T-cell (primary cell): ENCODE measurements around the gene WDR20. TPM values are rescaled to one million over a fixed set of nuclear protein-coding genes. Genes with fewer than 3 reads are reported as not detected.

Experiments used
- ATAC-seq, 4 experiments: fragments of 200-7000 bp in 3 of 4; fragments of 150-1000 bp in 1 of 4; cut with Tn5 transposase; replicated peaks in 1 of 4; 1 replicate in 3 of 4; 2 replicates in 1 of 4; pipeline ENCODE4 v1.10.0; 2021; ENCODE audit warnings: moderate library complexity in 3 of 4, mild to moderate bottlenecking in 2 of 4, moderate number of reproducible peaks in 1 of 4
- CTCF ChIA-PET, 2 donors: fragments of 300-600 bp; sonication (Branson Sonifier 250); formaldehyde crosslinking; loops; one replicate each; lab custom pipeline; 2022; ENCODE audit warnings: antibody characterized with exemption in 2 of 2; lab: Charles Lee
- POLR2A ChIA-PET, 2 donors: fragments of 300-600 bp; sonication (Branson Sonifier 250); formaldehyde crosslinking; loops; one replicate each; lab custom pipeline; 2022; ENCODE audit warnings: antibody characterized with exemption in 2 of 2; lab: Charles Lee
- DNase-seq, 35 experiments: peaks; one replicate each; pipeline versions ENCODE4 v3.0.0 to v3.0.0-alpha.2; 2013 to 2023
- H3K27ac ChIP-seq: one replicate; pipeline ENCODE4 v1.5.1; 2013; ENCODE audit warnings: low read length
- H3K27me3 ChIP-seq, 2 experiments: replicated peaks in 1 of 2; 1 replicate in 1 of 2; 2 replicates in 1 of 2; pipeline versions ENCODE4 v1.6.1 to v1.7.0; 2013; ENCODE audit warnings: low read length in 1 of 2, mixed read lengths in 1 of 2; ENCODE audit not compliant: control insufficient read depth in 2 of 2, insufficient read depth in 2 of 2; ENCODE audit errors: extremely low read depth in 1 of 2
- H3K36me3 ChIP-seq, 2 donors: 1 replicate in 1 of 2; 2 replicates in 1 of 2; pipeline versions ENCODE4 v1.6.1 to v1.7.0; 2013; ENCODE audit warnings: low read length in 1 of 2; ENCODE audit not compliant: control insufficient read depth in 2 of 2, insufficient read depth in 1 of 2; ENCODE audit errors: extremely low read depth in 1 of 2
- H3K4me1 ChIP-seq, 2 experiments: 1 replicate in 1 of 2; 2 replicates in 1 of 2; pipeline versions ENCODE4 v1.6.1 to v1.7.0; 2013; ENCODE audit warnings: low read length in 2 of 2, mixed read lengths in 1 of 2; ENCODE audit not compliant: insufficient read depth in 2 of 2, control insufficient read depth in 1 of 2; ENCODE audit errors: extremely low read depth in 1 of 2
- H3K4me3 ChIP-seq, 2 donors: 1 replicate in 1 of 2; 2 replicates in 1 of 2; pipeline versions ENCODE4 v1.5.1 to v1.7.0; 2013; ENCODE audit warnings: mild to moderate bottlenecking in 2 of 2, low read length in 1 of 2, moderate library complexity in 1 of 2; ENCODE audit not compliant: control insufficient read depth in 1 of 2; ENCODE audit errors: extremely low read depth in 1 of 2
- H3K9me3 ChIP-seq: 2 replicates; pipeline ENCODE4 v1.7.0; 2013
- H3K27ac Mint-ChIP-seq, 2 donors: one replicate each; pipeline ENCODE4 v1.8.0; 2020 to 2021; ENCODE audit warnings: mild to moderate bottlenecking in 2 of 2, mixed read lengths in 2 of 2
- H3K27me3 Mint-ChIP-seq, 2 donors: one replicate each; pipeline ENCODE4 v1.8.0; 2021 to 2022; ENCODE audit warnings: mixed read lengths in 2 of 2
- H3K36me3 Mint-ChIP-seq: one replicate; pipeline ENCODE4 v1.8.0; 2021; ENCODE audit warnings: mixed read lengths
- H3K4me1 Mint-ChIP-seq, 3 donors: one replicate each; pipeline ENCODE4 v1.8.0; 2020 to 2022; ENCODE audit warnings: mixed read lengths in 3 of 3, mild to moderate bottlenecking in 1 of 3
- H3K4me3 Mint-ChIP-seq, 3 donors: one replicate each; pipeline ENCODE4 v1.8.0; 2020 to 2022; ENCODE audit warnings: mild to moderate bottlenecking in 3 of 3, mixed read lengths in 3 of 3, moderate library complexity in 3 of 3
- H3K9me3 Mint-ChIP-seq, 3 donors: one replicate each; pipeline ENCODE4 v1.8.0; 2020 to 2022; ENCODE audit warnings: mixed read lengths in 3 of 3
- WGBS: methylation state at CpG from one replicate; pipeline ENCODE4 v1.1.5; 2013; ENCODE audit warnings: missing lambda C conversion rate; ENCODE audit not compliant: insufficient coverage; 5-methylcytosine and 5-hydroxymethylcytosine counted together
- total RNA-seq, 35 experiments: library from RNA in 6 of 35; stranded (reverse) in 6 of 35; fragments of 120-200 nt in 1 of 35; gene quantifications; one replicate each; pipeline versions ENCODE4 v1.2.1 to v1.2.4 and lab custom pipeline; 2013 to 2026

Gene WDR20
- total RNA-seq, 5 donors from 2014 or later (not counting 1 experiment from before 2014, with no cell fraction given), result 38.9 to 53.1 (median 49.5) TPM

- DNase-seq, result no peak
- Histone ChIP-seq H3K36me3 (no peaks in the 10 kb centered on the region), H3K9me3 (no peaks in the 10 kb centered on the region), H3K4me1 (no peaks in the 10 kb centered on the region), H3K27ac (no peak overlapping the region), H3K27me3 (peaks cover 0 to 8% of the 10 kb centered on the region in 2 experiments), H3K4me3 (no peak overlapping the region)
- H3K4me3 Mint-ChIP-seq, result no peak overlapping the region
- no peaks in the 10 kb centered on the region for H3K27me3 Mint-ChIP-seq
- no peaks in the 10 kb centered on the region for H3K4me1 Mint-ChIP-seq
- H3K9me3 Mint-ChIP-seq, result no peaks in the 10 kb centered on the region
- POLR2A ChIA-PET, result no interaction called here
- H3K27ac Mint-ChIP-seq, result no peak overlapping the region
- no peak for ATAC-seq
- CTCF ChIA-PET, result interaction anchor here (0.6 kb wide), 2 partner anchors 31 to 68 kb away, joined by 3 read pairs; no protein-coding TSS in a partner anchor
- no peaks in the 10 kb centered on the region for H3K36me3 Mint-ChIP-seq
- WGBS, result 83% methylated on average over 3 of the region's 9 CpGs
Measured at GRCh38 chr14:102255401-102256190, 115.9 kb downstream of the WDR20 start.

DNA sequence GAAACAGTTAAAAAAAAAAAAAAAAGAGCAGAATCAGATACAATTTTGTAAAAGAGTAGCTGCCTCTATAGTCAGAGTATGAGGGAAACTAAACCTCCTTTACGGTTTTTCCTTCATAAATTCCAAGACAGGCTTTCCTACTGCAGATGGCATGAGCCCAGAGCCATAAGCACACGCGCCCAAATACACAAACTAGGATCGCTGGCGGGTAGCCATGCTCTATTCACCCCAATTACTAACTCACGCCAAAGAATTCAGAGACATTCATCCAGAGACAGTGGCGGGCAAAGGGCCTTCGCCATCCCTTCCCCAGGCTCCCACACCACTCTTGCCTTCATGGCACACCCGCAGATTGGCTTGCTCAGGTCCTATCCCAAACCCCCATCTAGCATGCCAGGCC, 117.0 kb downstream of the WDR20 start:
- Mint-ChIP-seq H3K27ac (no peak overlapping the region), H3K4me1 (no peaks in the 10 kb centered on the region), H3K27me3 (no peaks in the 10 kb centered on the region), H3K9me3 (no peaks in the 10 kb centered on the region), H3K4me3 (no peak overlapping the region), H3K36me3 (no peaks in the 10 kb centered on the region)
- no peaks in the 10 kb centered on the region for H3K4me1 ChIP-seq
- no peak for ATAC-seq
- CTCF ChIA-PET, result no interaction called here
- no peak for DNase-seq
- peaks cover 0 to 8% of the 10 kb centered on the region in 2 experiments for H3K27me3 ChIP-seq
- 93% methylated on average over 8 of the region's 9 CpGs for WGBS
- H3K4me3 ChIP-seq, result no peak overlapping the region
- no peaks in the 10 kb centered on the region for H3K9me3 ChIP-seq
- H3K36me3 ChIP-seq, result no peaks in the 10 kb centered on the region
- POLR2A ChIA-PET, result no interaction called here
- H3K27ac ChIP-seq, result no peak overlapping the region

GRCh38 chr14:102258136-102258535, 118.4 kb downstream of the WDR20 start:
- Histone ChIP-seq H3K27ac (no peak overlapping the region), H3K4me1 (no peaks in the 10 kb centered on the region), H3K4me3 (no peak overlapping the region), H3K36me3 (no peaks in the 10 kb centered on the region), H3K9me3 (no peaks in the 10 kb centered on the region), H3K27me3 (peaks cover 0 to 7% of the 10 kb centered on the region in 2 experiments)
- H3K4me3 Mint-ChIP-seq, result no peak overlapping the region
- ChIA-PET CTCF (no interaction called here), POLR2A (interaction anchor here in 1 of 2 donors (0.7 kb wide), 1 partner anchor 424 kb away, joined by 4 read pairs; no protein-coding TSS in a partner anchor)
- DNase-seq, result no peak
- no peak for ATAC-seq
- H3K27ac Mint-ChIP-seq, result no peak overlapping the region
- H3K4me1 Mint-ChIP-seq, result no peaks in the 10 kb centered on the region
- H3K27me3 Mint-ChIP-seq, result no peaks in the 10 kb centered on the region
- no peaks in the 10 kb centered on the region for H3K36me3 Mint-ChIP-seq
- 84% methylated on average over 6 of the region's 6 CpGs for WGBS
- no peaks in the 10 kb centered on the region for H3K9me3 Mint-ChIP-seq

Other genes starting within 250 kb of the WDR20 start
- 100 to 1,000 TPM; 271 to 310 (median 279) TPM for gene DYNC1H1, start 175.3 kb upstream of the WDR20 start, total RNA-seq
- gene HSP90AA1, start 52.9 kb upstream of the WDR20 start, total RNA-seq, result 100 to 1,000 TPM; 230 to 471 (median 263) TPM
- 1 to 10 TPM in 3 of 5 donors, under 1 TPM in 2; 0.77 to 4.1 (median 1.9) TPM for gene MOK, start 165.3 kb downstream of the WDR20 start, total RNA-seq
- gene ZNF839, start 179.8 kb downstream of the WDR20 start, total RNA-seq, result 10 to 100 TPM; 17.9 to 24.6 (median 19.9) TPM
- gene CINP, start 223.0 kb downstream of the WDR20 start, total RNA-seq, result 10 to 100 TPM; 12.9 to 29.9 (median 25.8) TPM
- 10 to 100 TPM in 3 of 5 donors, 1 to 10 TPM in 2; 8.6 to 16.5 (median 10.8) TPM for gene TECPR2, start 223.0 kb downstream of the WDR20 start, total RNA-seq